Epidermal melanocyte (primary cell): ENCODE results near the gene INPP4B.
A peak's percentile ranks its signal among the peaks of the same experiment; 100 is the strongest.
"Not testable (repeated sequence)": the region's sequence is repeated elsewhere in the genome, so short reads cannot be mapped to it uniquely, and the experiment has no call there.

Source experiments
- DNase-seq: peaks from one replicate; pipeline ENCODE4 v3.0.0; 2011; ENCODE audit warnings: low spot score; ENCODE audit not compliant: insufficient read length

INPP4B gene

GRCh38 chr4:142826503-142827241 lies 19.4 kb downstream of the INPP4B start:
- no peak for DNase-seq

GRCh38 chr4:142824368-142824767 lies 21.7 kb downstream of the INPP4B start:
- DNase-seq, result no peak

- no peak for DNase-seq
Observed at GRCh38 chr4:142823796-142824195, 22.3 kb downstream of the INPP4B start.

- DNase-seq, result no peak
Observed at GRCh38 chr4:142818476-142818875, 27.6 kb downstream of the INPP4B start.

GRCh38 chr4:142818031-142818430 lies 28.1 kb downstream of the INPP4B start:
- DNase-seq, result no peak

- peak; percentile 37 for DNase-seq
Observed at GRCh38 chr4:142817442-142817841, 28.7 kb downstream of the INPP4B start.

- DNase-seq, result no peak
Observed at GRCh38 chr4:142815834-142816233, 30.3 kb downstream of the INPP4B start.

GRCh38 chr4:142813388-142813787 lies 32.7 kb downstream of the INPP4B start:
- DNase-seq, result no peak

GRCh38 chr4:142812091-142812490 lies 34.0 kb downstream of the INPP4B start:
- DNase-seq, result no peak

- no peak for DNase-seq
Observed at GRCh38 chr4:142811034-142811433, 35.1 kb downstream of the INPP4B start.

GRCh38 chr4:142809559-142809958 lies 36.5 kb downstream of the INPP4B start:
- DNase-seq, result no peak

- DNase-seq, result not testable (repeated sequence)
Observed at GRCh38 chr4:142803879-142804278, 42.2 kb downstream of the INPP4B start.

GRCh38 chr4:142801966-142802365 lies 44.1 kb downstream of the INPP4B start:
- no peak for DNase-seq

- no peak for DNase-seq
Observed at GRCh38 chr4:142781114-142781513, 65.0 kb downstream of the INPP4B start.

GRCh38 chr4:142778900-142779299 lies 67.2 kb downstream of the INPP4B start:
- no peak for DNase-seq

- no peak for DNase-seq
Observed at GRCh38 chr4:142778430-142778829, 67.7 kb downstream of the INPP4B start.

- DNase-seq, result no peak
Observed at GRCh38 chr4:142777045-142777743, 68.9 kb downstream of the INPP4B start.

- no peak for DNase-seq
Observed at GRCh38 chr4:142776026-142776425, 70.1 kb downstream of the INPP4B start.

- DNase-seq, result no peak
Observed at GRCh38 chr4:142773505-142773904, 72.6 kb downstream of the INPP4B start.

- DNase-seq, result no peak
Observed at GRCh38 chr4:142762280-142762679, 83.8 kb downstream of the INPP4B start.

- DNase-seq, result peak; percentile 17
Observed at GRCh38 chr4:142752202-142752786, 93.8 kb downstream of the INPP4B start.

GRCh38 chr4:142743121-142743825 lies 102.8 kb downstream of the INPP4B start:
- no peak for DNase-seq
